NCI-H460 (cell line): Measurements from ENCODE around the gene DXO. TPM values are rescaled to one million over a fixed set of nuclear protein-coding genes. Genes with fewer than 3 reads are reported as not detected.
"Not testable (repeated sequence)": the region's sequence is repeated elsewhere in the genome, so short reads cannot be mapped to it uniquely, and the experiment has no call there.

Experiments used
- DNase-seq: peaks from one replicate; pipeline ENCODE4 v3.0.0-alpha.2; 2016; ENCODE audit warnings: low read depth; ENCODE audit errors: extremely low read depth
- small RNA-seq, 2 experiments: library from RNA; depleted of rRNA; stranded (forward); fragments of <200 nt; gene quantifications; one replicate each; pipeline ENCODE3, GENCODE V24; 2014
- total RNA-seq: library from RNA; depleted of rRNA; stranded (reverse); fragments of >200 nt; shearing (Covaris generic); gene quantifications from 2 replicates; pipeline ENCODE4 v1.2.3, GENCODE V29; 2014; rRNA removed

DXO gene
- total RNA-seq, 1 experiment from 2014 or later = 19.4 TPM

DNA sequence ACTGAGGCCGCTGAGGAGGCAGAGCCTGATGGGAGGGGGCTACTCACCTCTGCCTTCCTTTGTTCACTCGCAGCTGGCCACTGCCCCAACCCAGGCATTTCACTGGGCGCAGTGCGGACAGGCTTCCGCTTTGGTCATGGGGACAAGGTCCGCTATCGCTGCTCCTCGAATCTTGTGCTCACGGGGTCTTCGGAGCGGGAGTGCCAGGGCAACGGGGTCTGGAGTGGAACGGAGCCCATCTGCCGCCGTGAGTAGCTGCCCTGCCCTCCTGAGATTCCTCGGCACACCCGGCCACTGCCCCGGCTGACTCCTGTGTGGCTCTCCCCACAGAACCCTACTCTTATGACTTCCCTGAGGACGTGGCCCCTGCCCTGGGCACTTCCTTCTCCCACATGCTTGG is 38.4 kb downstream of the DXO start:
- DNase-seq = no peak

DNA sequence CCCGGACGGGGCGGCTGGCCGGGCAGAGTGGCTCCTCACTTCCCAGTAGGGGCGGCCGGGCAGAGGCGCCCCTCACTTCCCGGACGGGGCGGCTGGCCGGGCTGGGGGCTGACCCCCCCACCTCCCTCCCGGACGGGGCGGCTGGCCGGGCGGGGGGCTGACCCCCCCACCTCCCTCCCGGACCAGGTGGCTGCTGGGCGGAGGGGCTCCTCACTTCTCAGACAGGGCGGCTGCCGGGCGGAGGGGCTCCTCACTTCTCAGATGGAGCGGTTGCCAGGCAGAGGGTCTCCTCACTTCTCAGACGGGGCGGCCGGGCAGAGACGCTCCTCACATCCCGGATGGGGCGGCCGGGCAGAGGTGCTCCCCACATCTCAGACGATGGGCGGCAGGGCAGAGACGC is 39.8 kb downstream of the DXO start:
- not testable (repeated sequence) for DNase-seq

DNA sequence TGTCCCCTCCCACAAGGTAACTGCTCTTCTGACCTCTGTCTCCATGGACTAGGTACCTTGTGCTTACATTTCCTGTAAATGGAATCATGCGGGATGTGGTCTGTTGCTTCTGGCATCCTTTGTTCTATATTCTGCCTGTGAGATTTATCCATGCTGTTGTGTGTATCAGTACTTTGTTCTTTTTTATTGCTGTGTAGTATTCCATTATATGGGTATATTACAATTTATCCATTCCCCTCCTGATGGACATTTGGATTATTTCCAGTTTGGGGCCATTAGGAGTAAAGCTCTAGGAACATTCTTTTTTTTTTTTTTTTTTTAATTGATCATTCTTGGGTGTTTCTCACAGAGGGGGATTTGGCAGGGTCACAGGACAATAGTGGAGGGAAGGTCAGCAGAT is 41.0 kb downstream of the DXO start:
- DNase-seq = no peak

DNA sequence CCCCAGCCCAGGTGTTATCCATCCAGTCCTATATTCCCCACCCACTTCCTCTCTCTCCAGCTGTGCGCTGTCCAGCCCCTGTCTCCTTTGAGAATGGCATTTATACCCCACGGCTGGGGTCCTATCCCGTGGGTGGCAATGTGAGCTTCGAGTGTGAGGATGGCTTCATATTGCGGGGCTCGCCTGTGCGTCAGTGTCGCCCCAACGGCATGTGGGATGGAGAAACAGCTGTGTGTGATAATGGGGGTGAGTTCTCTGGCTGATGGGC is 43.3 kb downstream of the DXO start:
- DNase-seq = no peak

DNA sequence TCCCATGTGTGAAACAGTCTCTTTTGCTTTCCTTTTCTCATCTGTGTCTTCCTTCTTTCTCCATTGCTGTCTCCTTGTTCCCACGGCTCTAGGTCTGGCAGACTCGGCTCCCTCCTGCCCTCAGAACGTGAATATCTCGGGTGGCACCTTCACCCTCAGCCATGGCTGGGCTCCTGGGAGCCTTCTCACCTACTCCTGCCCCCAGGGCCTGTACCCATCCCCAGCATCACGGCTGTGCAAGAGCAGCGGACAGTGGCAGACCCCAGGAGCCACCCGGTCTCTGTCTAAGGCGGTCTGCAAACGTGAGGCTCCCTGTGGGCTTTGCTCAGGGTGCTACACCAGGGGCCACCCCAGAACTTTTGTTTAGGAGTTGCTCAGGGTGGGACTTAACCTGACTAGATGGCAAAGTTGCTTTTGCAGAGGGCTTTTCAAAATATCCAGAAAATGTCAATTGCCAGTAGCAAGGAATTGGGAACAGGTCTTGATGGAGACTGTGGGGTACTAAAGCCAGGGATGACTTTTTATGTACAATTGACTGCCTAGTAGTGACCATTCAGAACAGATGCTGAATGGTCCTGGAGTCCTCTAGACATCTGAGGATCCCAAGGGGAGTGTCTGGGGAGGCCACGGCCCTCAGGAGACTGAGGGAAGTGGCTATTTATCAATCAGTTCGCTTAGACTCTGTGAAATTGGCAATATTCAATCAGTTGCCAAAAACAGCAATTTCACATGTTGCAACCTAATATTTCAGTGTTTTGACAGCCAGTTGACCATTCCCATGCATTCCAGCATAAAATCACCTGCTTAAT is 43.9 kb downstream of the DXO start:
- no peak for DNase-seq

DNA sequence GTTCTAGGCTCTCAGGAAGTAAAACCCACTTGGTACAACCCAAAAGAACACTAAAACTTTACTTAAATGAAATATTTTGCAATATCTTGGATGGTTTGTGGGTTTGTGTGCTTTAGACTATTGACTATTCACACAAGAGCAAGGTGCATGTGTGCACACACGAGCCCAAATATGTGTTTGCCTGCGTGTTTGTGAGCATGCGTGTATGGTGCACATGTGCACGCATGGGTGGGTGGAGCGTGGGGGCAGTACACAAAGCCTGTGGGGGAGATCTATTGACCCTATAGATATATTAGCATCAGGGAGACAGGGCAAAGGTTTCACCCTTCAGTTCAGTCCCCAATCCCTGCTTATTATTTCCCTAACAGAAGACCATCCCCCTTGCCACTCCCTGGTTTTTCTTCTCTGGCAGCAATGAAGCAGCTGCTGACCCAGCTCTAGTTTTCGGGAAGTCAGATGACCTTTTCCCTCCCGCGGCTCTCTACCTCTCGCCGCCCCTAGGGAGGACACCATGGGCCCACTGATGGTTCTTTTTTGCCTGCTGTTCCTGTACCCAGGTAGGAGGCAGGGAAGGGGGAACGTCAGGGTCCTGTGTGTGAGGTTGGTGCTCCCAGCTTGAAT is 44.6 kb downstream of the DXO start, which contains the start of gene C2:
TSS of gene C2 (plus strand) at position 476 of the 621 bp plus-strand sequence. CDS start at position 512, 36 bp downstream.
- DNase-seq = no peak

DNA sequence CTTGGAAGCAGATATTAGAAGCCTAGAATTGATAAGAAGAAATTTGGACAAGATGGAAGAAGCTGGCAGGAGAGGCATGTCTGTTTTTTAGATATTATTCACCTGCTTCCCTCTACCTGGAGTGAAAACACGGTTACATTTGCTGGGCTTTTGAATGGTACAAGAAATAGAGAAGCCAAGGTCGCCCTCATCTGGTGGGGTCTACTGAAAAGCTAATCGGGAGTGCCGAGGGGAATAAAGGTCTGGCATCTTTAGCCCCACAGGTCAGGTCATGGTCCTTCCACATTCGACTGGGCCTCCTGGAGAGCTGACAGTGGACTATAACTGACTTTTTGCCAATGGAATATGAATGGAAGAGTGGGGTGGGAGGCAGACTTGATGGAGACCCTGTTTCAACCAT is 49.0 kb downstream of the DXO start:
- no peak for DNase-seq

DNA sequence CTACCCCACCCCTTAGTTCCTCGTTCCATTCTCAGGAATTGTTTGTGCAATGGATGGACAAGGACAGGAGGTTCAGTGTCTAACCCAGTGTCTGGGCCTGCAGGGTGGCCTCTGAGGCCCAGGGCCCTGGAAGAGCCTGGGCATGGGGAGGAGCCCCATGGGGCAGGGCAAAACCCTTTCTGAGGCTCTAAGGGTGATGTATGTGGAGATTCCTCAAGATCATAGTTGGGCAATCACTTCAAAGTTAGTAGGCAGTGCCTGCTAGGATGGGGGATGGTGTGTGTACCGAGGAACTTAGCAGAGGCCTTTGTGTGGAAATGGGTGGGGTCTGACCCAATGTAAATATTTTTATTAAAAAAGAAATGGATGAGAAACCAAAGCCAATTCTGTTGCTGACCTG is 51.1 kb downstream of the DXO start:
- no peak for DNase-seq

Small RNA genes within 50 kb of the gene (small RNA-seq; reads per million reads assigned to genes)
- 0 reads per million in 2 experiments for gene AL645922.1

Other genes with a start within 250 kb of the DXO start
- not detected in 2 replicates for gene MPIG6B, start 248.8 kb downstream of the DXO start, total RNA-seq
- 16.4 and 19.1 TPM in 2 replicates for gene DDAH2, start 242.8 kb downstream of the DXO start, total RNA-seq
- gene CLIC1, start 235.6 kb downstream of the DXO start, total RNA-seq = 376 and 448 TPM in 2 replicates
- gene MSH5, start 232.1 kb downstream of the DXO start, total RNA-seq = 18.6 and 19.8 TPM in 2 replicates
- gene SAPCD1, start 209.5 kb downstream of the DXO start, total RNA-seq = 2.8 and 4.7 TPM in 2 replicates
- 0.47 and 0.81 TPM in 2 replicates for gene VWA7, start 194.8 kb downstream of the DXO start, total RNA-seq
- 42.1 and 46.7 TPM in 2 replicates for gene VARS1, start 176.4 kb downstream of the DXO start, total RNA-seq
- gene LSM2, start 165.2 kb downstream of the DXO start, total RNA-seq = 62.6 and 64.3 TPM in 2 replicates
- 0.82 and 1.0 TPM in 2 replicates for gene HSPA1L, start 156.9 kb downstream of the DXO start, total RNA-seq
- 43.3 and 46.7 TPM in 2 replicates for gene HSPA1A, start 156.6 kb downstream of the DXO start, total RNA-seq
- 58.3 and 60.4 TPM in 2 replicates for gene HSPA1B, start 144.4 kb downstream of the DXO start, total RNA-seq
- 24.6 and 25.2 TPM in 2 replicates for gene NEU1, start 109.3 kb downstream of the DXO start, total RNA-seq
- gene SLC44A4, start 93.1 kb downstream of the DXO start, total RNA-seq = 0.07 TPM in 1 of 2 replicates, not detected in the other
- 19.3 and 19.9 TPM in 2 replicates for gene EHMT2, start 74.4 kb downstream of the DXO start, total RNA-seq
- gene ZBTB12, start 70.1 kb downstream of the DXO start, total RNA-seq = 1.8 and 2.8 TPM in 2 replicates
- gene C2, start 44.4 kb downstream of the DXO start, total RNA-seq = 0.20 and 0.69 TPM in 2 replicates
- gene CFB, start 26.0 kb downstream of the DXO start, total RNA-seq = not detected in 2 replicates
- 105 and 108 TPM in 2 replicates for gene NELFE, start 13.2 kb downstream of the DXO start, total RNA-seq
- 22.1 and 24.1 TPM in 2 replicates for gene SKIC2, start 13.0 kb downstream of the DXO start, total RNA-seq
- gene C4A, start 9.9 kb upstream of the DXO start, total RNA-seq = 0.42 and 0.81 TPM in 2 replicates
- 0.69 and 0.87 TPM in 2 replicates for gene C4B, start 42.7 kb upstream of the DXO start, total RNA-seq
- gene CYP21A2, start 66.3 kb upstream of the DXO start, total RNA-seq = not detected in 2 replicates
- 22.2 and 24.6 TPM in 2 replicates for gene TNXB, start 137.2 kb upstream of the DXO start, total RNA-seq
- gene ATF6B, start 156.1 kb upstream of the DXO start, total RNA-seq = 20.7 and 26.2 TPM in 2 replicates
- 4.9 and 5.7 TPM in 2 replicates for gene FKBPL, start 158.2 kb upstream of the DXO start, total RNA-seq
- 0.20 and 0.37 TPM in 2 replicates for gene PRRT1, start 179.8 kb upstream of the DXO start, total RNA-seq
- 25.2 and 29.5 TPM in 2 replicates for gene PPT2, start 182.0 kb upstream of the DXO start, total RNA-seq
- 3.7 and 6.0 TPM in 2 replicates for gene EGFL8, start 192.5 kb upstream of the DXO start, total RNA-seq
- 47.7 and 49.0 TPM in 2 replicates for gene AGPAT1, start 203.9 kb upstream of the DXO start, total RNA-seq
- gene RNF5, start 206.3 kb upstream of the DXO start, total RNA-seq = 30.1 and 31.6 TPM in 2 replicates
- 1.2 and 1.3 TPM in 2 replicates for gene AGER, start 212.1 kb upstream of the DXO start, total RNA-seq
- 9.7 and 10.7 TPM in 2 replicates for gene PBX2, start 218.1 kb upstream of the DXO start, total RNA-seq
- gene GPSM3, start 220.5 kb upstream of the DXO start, total RNA-seq = 0.92 and 1.4 TPM in 2 replicates